ENCODE measurements around the gene TNNT1. TPM values are rescaled to one million over a fixed set of nuclear protein-coding genes. Genes with fewer than 3 reads are reported as not detected.

Gene TNNT1
- total RNA-seq, 1 experiment from 2014 or later = 188 TPM

- Histone ChIP-seq H3K36me3 (ENCODE audit: control insufficient read depth in 1 of 2, insufficient read depth in 2 of 2, low read length in 2 of 2) (peaks cover 4 to 5% of the 10 kb centered on the region in 2 experiments; a peak in 1 of 4 replicates), H4K20me1 (ENCODE audit: insufficient read depth) (no peaks in the 10 kb centered on the region), H3K27ac (ENCODE audit: low read depth, low read length) (no peak overlapping the region), H3K9me3 (ENCODE audit: control insufficient read depth in 1 of 2, insufficient read depth in 1 of 2, low read depth in 1 of 2, low read length in 2 of 2) (no peaks in the 10 kb centered on the region), H3K4me2 (ENCODE audit: low read length) (no peak overlapping the region), H3K9me2 (ENCODE audit: insufficient read depth) (no peaks in the 10 kb centered on the region), H3K9ac (ENCODE audit: low read length) (no peak overlapping the region), H2AFZ (ENCODE audit: low read depth, low read length, poor library complexity, severe bottlenecking) (no peak overlapping the region), H3K4me1 (ENCODE audit: control insufficient read depth in 1 of 2, insufficient read depth in 2 of 2, low read length in 2 of 2) (peaks cover 6 to 16% of the 10 kb centered on the region in 2 experiments), H3K4me3 (replicated peaks in 1 of 2; ENCODE audit: low read depth in 1 of 2, low read length in 2 of 2) (no peak overlapping the region), H3K79me2 (ENCODE audit: insufficient read depth, low read length) (peaks cover 54% of the 10 kb centered on the region), H3K27me3 (ENCODE audit: insufficient read depth, low read length) (no peaks in the 10 kb centered on the region)
- DNase-seq (ENCODE audit: low read depth, low spot score) = no peak
- TF ChIP-seq JUND (IDR thresholded peaks at IDR 0.05) (no peak), ZNF274 (IDR thresholded peaks at IDR 0.05; ENCODE audit: low read depth, low read length) (no peak), RAD21 (IDR thresholded peaks at IDR 0.05; ENCODE audit: low read depth) (no peak), CTCF (IDR thresholded peaks at IDR 0.05 in 2 of 3, conservative IDR thresholded peaks at IDR 0.05 in 1 of 3; ENCODE audit: borderline replicate concordance in 1 of 3, insufficient read depth in 1 of 3, low read depth in 2 of 3, low read length in 2 of 3) (no peak), ELF1 (IDR thresholded peaks at IDR 0.05; ENCODE audit: borderline replicate concordance, low read depth) (no peak), FOSL1 (IDR thresholded peaks at IDR 0.05; ENCODE audit: low read depth) (no peak), EZH2phosphoT487 (IDR thresholded peaks at IDR 0.05; ENCODE audit: borderline replicate concordance) (no peak), SRF (IDR thresholded peaks at IDR 0.05; ENCODE audit: low read depth) (no peak), ZBTB33 (IDR thresholded peaks at IDR 0.05; ENCODE audit: extremely low read depth, insufficient replicate concordance, low read length) (no peak), SIN3A (IDR thresholded peaks at IDR 0.05; ENCODE audit: low read depth) (no peak), YY1 (IDR thresholded peaks at IDR 0.05; ENCODE audit: extremely low read depth, insufficient replicate concordance, low read depth, low read length) (no peak)
- no peak for ATAC-seq
- intact Hi-C loops (cut with micrococcal nuclease) = no loop called here
- RAD21 ChIA-PET (ENCODE audit: low non-redundant PET in 1 of 2, low total read pairs in 2 of 2, uncharacterized antibody in 2 of 2, unreplicated experiment in 2 of 2) = no interaction called here
- BruUV-seq (replicated peaks) = no TSS peak
- CTCF ChIA-PET = no interaction called here
- POLR2A ChIA-PET = no interaction called here
These were observed 37.7 kb downstream of the TNNT1 start for GRCh38 chr19:55111238-55111831.
